Nephron (organoid): Measurements from ENCODE around the gene ATP11A.

Experiments
- H3K27ac Mint-ChIP-seq, 3 experiments: 2 replicates each; pipeline ENCODE4 v1.8.0; 2020; ENCODE audit warnings: mixed read lengths in 3 of 3, mild to moderate bottlenecking in 2 of 3, moderate library complexity in 1 of 3
- H3K27me3 Mint-ChIP-seq: 2 replicates; pipeline ENCODE4 v1.8.0; 2021; ENCODE audit warnings: low read depth, mild to moderate bottlenecking, moderate library complexity, mixed read lengths
- H3K36me3 Mint-ChIP-seq: 2 replicates; pipeline ENCODE4 v1.8.0; 2020; ENCODE audit warnings: low read depth, mixed read lengths
- H3K4me1 Mint-ChIP-seq: 2 replicates; pipeline ENCODE4 v1.8.0; 2020; ENCODE audit warnings: mixed read lengths
- H3K4me3 Mint-ChIP-seq, 3 experiments: 2 replicates each; pipeline ENCODE4 v1.8.0; 2020; ENCODE audit warnings: mild to moderate bottlenecking in 3 of 3, mixed read lengths in 3 of 3, moderate library complexity in 2 of 3
- H3K9me3 Mint-ChIP-seq: 2 replicates; pipeline ENCODE4 v1.8.0; 2020; ENCODE audit warnings: mixed read lengths
- CTCF ChIP-seq, 3 experiments: fragments of 200-600 bp; sonication (generic); IDR thresholded peaks; one replicate each; pipeline ENCODE4 v1.5.0; 2021; ENCODE audit warnings: antibody characterized with exemption in 3 of 3; ENCODE audit not compliant: unreplicated experiment in 3 of 3

ATP11A gene

GRCh38 chr13:112746044-112746443, 56.2 kb downstream of the ATP11A start:
- TF ChIP-seq CTCF (IDR thresholded peaks at IDR 0.05; ENCODE audit: unreplicated experiment in 3 of 3): no peak
- H3K27ac Mint-ChIP-seq: no peak overlapping the region
- H3K4me1 Mint-ChIP-seq: peaks cover 13% of the 10 kb centered on the region
- H3K4me3 Mint-ChIP-seq: no peak overlapping the region
- no peaks in the 10 kb centered on the region for H3K9me3 Mint-ChIP-seq
- peaks cover 5% of the 10 kb centered on the region for H3K27me3 Mint-ChIP-seq
- H3K36me3 Mint-ChIP-seq: no peaks in the 10 kb centered on the region

- Mint-ChIP-seq H3K27ac (no peak overlapping the region), H3K9me3 (no peaks in the 10 kb centered on the region), H3K27me3 (no peaks in the 10 kb centered on the region), H3K4me3 (no peak overlapping the region), H3K4me1 (peaks cover 19% of the 10 kb centered on the region), H3K36me3 (no peaks in the 10 kb centered on the region)
- no peak for TF ChIP-seq CTCF (IDR thresholded peaks at IDR 0.05; ENCODE audit: unreplicated experiment in 3 of 3)
Measured at GRCh38 chr13:112747256-112747655, 57.4 kb downstream of the ATP11A start.

- Mint-ChIP-seq H3K4me3 (no peak overlapping the region), H3K9me3 (no peaks in the 10 kb centered on the region), H3K4me1 (peaks cover 31% of the 10 kb centered on the region), H3K27me3 (no peaks in the 10 kb centered on the region), H3K27ac (peak overlapping the region in 2 of 3 experiments; percentile 60 to 73), H3K36me3 (no peaks in the 10 kb centered on the region)
- TF ChIP-seq CTCF (IDR thresholded peaks at IDR 0.05; ENCODE audit: unreplicated experiment in 3 of 3): no peak
Measured at GRCh38 chr13:112748947-112749735, 59.3 kb downstream of the ATP11A start.

GRCh38 chr13:112750570-112750969, 60.7 kb downstream of the ATP11A start:
- Mint-ChIP-seq H3K9me3 (no peaks in the 10 kb centered on the region), H3K4me1 (peaks cover 34% of the 10 kb centered on the region), H3K27me3 (no peaks in the 10 kb centered on the region), H3K27ac (no peak overlapping the region), H3K4me3 (no peak overlapping the region), H3K36me3 (no peaks in the 10 kb centered on the region)
- no peak for TF ChIP-seq CTCF (IDR thresholded peaks at IDR 0.05; ENCODE audit: unreplicated experiment in 3 of 3)

GRCh38 chr13:112751617-112752016, 61.8 kb downstream of the ATP11A start:
- TF ChIP-seq CTCF (IDR thresholded peaks at IDR 0.05; ENCODE audit: unreplicated experiment in 3 of 3): no peak
- H3K4me1 Mint-ChIP-seq: peaks cover 34% of the 10 kb centered on the region
- no peaks in the 10 kb centered on the region for H3K27me3 Mint-ChIP-seq
- no peaks in the 10 kb centered on the region for H3K9me3 Mint-ChIP-seq
- no peaks in the 10 kb centered on the region for H3K36me3 Mint-ChIP-seq
- no peak overlapping the region for H3K4me3 Mint-ChIP-seq
- H3K27ac Mint-ChIP-seq: peak overlapping the region in 2 of 3 experiments; percentile 32 to 39

GRCh38 chr13:112752211-112752610, 62.4 kb downstream of the ATP11A start:
- no peak overlapping the region for H3K4me3 Mint-ChIP-seq
- peaks cover 39% of the 10 kb centered on the region for H3K4me1 Mint-ChIP-seq
- H3K36me3 Mint-ChIP-seq: peaks cover 3% of the 10 kb centered on the region
- no peaks in the 10 kb centered on the region for H3K9me3 Mint-ChIP-seq
- no peak for TF ChIP-seq CTCF (IDR thresholded peaks at IDR 0.05; ENCODE audit: unreplicated experiment in 3 of 3)
- H3K27ac Mint-ChIP-seq: peak overlapping the region; percentile 76 to 97 (median 93)
- H3K27me3 Mint-ChIP-seq: no peaks in the 10 kb centered on the region
